MCF 10A (cell line): ENCODE measurements around the gene ANKUB1. TPM values are rescaled to one million over a fixed set of nuclear protein-coding genes. Genes with fewer than 3 reads are reported as not detected.

Experiments
- BruUV-seq: library from RNA; stranded (reverse); fragments of 400-500 nt; replicated peaks from 2 replicates; lab custom pipeline; 2021; lab: Mats Ljungman, UMichigan
- CTCF ChIA-PET: fragments of 300-600 bp; sonication (Branson Sonifier 250); formaldehyde crosslinking; extraction: SDS; loops from one replicate; lab custom pipeline; 2021; ENCODE audit warnings: antibody characterized with exemption, inconsistent platforms; lab: Yijun Ruan, JAX
- POLR2A ChIA-PET: fragments of 300-600, 350-650 bp; sonication (Branson Sonifier 250); formaldehyde crosslinking; extraction: SDS; loops from one replicate; lab custom pipeline; 2020; ENCODE audit warnings: antibody characterized with exemption, inconsistent platforms; lab: Yijun Ruan, JAX
- DNase-seq: peaks from one replicate; pipeline ENCODE4 v3.0.0-alpha.2; 2018; ENCODE audit not compliant: unreplicated experiment
- H3K27ac Mint-ChIP-seq: one replicate; pipeline ENCODE4 v1.8.0; 2022; ENCODE audit warnings: mild to moderate bottlenecking, low read depth, mixed read lengths; ENCODE audit not compliant: unreplicated experiment
- H3K27me3 Mint-ChIP-seq: one replicate; pipeline ENCODE4 v1.8.0; 2022; ENCODE audit warnings: mixed read lengths; ENCODE audit not compliant: insufficient read depth, unreplicated experiment
- H3K36me3 Mint-ChIP-seq: one replicate; pipeline ENCODE4 v1.8.0; 2022; ENCODE audit warnings: mild to moderate bottlenecking, moderate library complexity, mixed read lengths; ENCODE audit not compliant: insufficient read depth, unreplicated experiment
- H3K4me1 Mint-ChIP-seq: one replicate; pipeline ENCODE4 v1.8.0; 2022; ENCODE audit warnings: mixed read lengths; ENCODE audit not compliant: insufficient read depth, unreplicated experiment
- H3K4me3 Mint-ChIP-seq: one replicate; pipeline ENCODE4 v1.8.0; 2022; ENCODE audit warnings: mild to moderate bottlenecking, moderate library complexity, mixed read lengths; ENCODE audit not compliant: unreplicated experiment
- H3K9me3 Mint-ChIP-seq: one replicate; pipeline ENCODE4 v1.8.0; 2022; ENCODE audit warnings: mixed read lengths; ENCODE audit not compliant: unreplicated experiment
- intact Hi-C: fragments of 100-400 bp; cut with micrococcal nuclease; formaldehyde crosslinking; loops from 2 replicates; pipeline ENCODE4 v1.14.1; 2022
- total RNA-seq: library from RNA; stranded (reverse); gene quantifications from 2 replicates; pipeline ENCODE4 v1.2.3, GENCODE V29; 2022
- TF ChIP-seq, protein P1 (sequence below): fragments of 200-600 bp; IDR thresholded peaks from one replicate; pipeline ENCODE4 v1.8.0; 2022; ENCODE audit warnings: antibody characterized with exemption, mild to moderate bottlenecking; ENCODE audit not compliant: unreplicated experiment

Gene ANKUB1
- total RNA-seq, 1 experiment from 2014 or later = not detected

DNA sequence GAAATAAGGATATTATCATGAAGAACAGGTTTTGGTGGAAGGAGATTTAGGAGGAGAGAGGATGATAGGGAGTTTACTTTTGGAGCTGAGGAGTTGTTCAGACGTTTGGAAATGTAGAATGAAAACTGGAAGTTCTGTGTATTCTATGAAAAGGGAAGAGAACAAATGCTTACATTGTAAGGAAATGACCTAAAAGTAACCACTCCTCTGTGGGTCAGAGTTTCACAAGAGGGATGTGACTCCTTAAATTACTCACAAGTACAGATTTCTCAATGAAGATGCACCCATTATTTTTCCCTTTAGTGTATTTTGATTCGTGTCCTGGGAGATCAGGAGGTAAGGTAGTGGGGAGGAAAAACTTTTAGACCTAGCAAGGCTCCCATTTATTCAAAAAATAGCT, 24.6 kb upstream of the ANKUB1 start:
- TF ChIP-seq, protein P1, sequence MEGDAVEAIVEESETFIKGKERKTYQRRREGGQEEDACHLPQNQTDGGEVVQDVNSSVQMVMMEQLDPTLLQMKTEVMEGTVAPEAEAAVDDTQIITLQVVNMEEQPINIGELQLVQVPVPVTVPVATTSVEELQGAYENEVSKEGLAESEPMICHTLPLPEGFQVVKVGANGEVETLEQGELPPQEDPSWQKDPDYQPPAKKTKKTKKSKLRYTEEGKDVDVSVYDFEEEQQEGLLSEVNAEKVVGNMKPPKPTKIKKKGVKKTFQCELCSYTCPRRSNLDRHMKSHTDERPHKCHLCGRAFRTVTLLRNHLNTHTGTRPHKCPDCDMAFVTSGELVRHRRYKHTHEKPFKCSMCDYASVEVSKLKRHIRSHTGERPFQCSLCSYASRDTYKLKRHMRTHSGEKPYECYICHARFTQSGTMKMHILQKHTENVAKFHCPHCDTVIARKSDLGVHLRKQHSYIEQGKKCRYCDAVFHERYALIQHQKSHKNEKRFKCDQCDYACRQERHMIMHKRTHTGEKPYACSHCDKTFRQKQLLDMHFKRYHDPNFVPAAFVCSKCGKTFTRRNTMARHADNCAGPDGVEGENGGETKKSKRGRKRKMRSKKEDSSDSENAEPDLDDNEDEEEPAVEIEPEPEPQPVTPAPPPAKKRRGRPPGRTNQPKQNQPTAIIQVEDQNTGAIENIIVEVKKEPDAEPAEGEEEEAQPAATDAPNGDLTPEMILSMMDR = no peak
- POLR2A ChIA-PET = interaction anchor here (1.3 to 1.5 kb wide), 3 partner anchors 64 to 159 kb away, joined by 3 to 4 read pairs (median 3); partner anchors contain the start of gene WWTR1
- peaks cover 44% of the 10 kb centered on the region for H3K4me1 Mint-ChIP-seq
- H3K27me3 Mint-ChIP-seq = no peaks in the 10 kb centered on the region
- CTCF ChIA-PET = interaction anchor here (1.4 to 1.5 kb wide), 2 partner anchors 12 to 64 kb away, joined by 3 to 4 read pairs; partner anchors contain the start of gene COMMD2
- peak overlapping the region; percentile 90 for H3K27ac Mint-ChIP-seq
- no TSS peak for BruUV-seq
- DNase-seq = peak; percentile 76
- H3K36me3 Mint-ChIP-seq = no peaks in the 10 kb centered on the region
- intact Hi-C loops = no loop called here
- peak overlapping the region; percentile 15 for H3K4me3 Mint-ChIP-seq
- no peaks in the 10 kb centered on the region for H3K9me3 Mint-ChIP-seq

DNA sequence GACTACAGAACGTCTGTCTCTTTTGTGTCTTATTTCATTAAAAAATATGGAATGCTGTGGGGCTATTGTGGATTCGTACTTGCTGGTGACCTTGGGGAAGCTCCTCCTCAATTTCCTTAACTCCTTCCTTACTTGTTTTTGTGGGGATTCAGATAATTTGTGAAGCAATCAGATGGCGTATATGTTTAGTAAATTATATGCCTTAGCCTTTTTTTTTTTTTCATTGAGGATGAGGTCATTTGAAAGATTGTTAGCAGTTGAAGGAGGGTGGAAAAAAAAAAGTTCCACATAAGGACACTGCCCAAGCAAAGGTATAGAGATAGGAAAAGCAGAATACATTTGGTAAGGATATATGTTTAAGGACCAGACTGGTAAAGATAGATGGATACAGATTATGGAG, 24.0 kb upstream of the ANKUB1 start:
- no peak for DNase-seq
- CTCF ChIA-PET = interaction anchor here (0.6 to 1.5 kb wide), 4 partner anchors 11 to 254 kb away, joined by 3 to 4 read pairs (median 3); partner anchors contain the start of gene COMMD2
- H3K27ac Mint-ChIP-seq = peak overlapping the region; percentile 90
- H3K4me1 Mint-ChIP-seq = peaks cover 44% of the 10 kb centered on the region
- BruUV-seq = no TSS peak
- TF ChIP-seq, protein P1 = no peak
- H3K27me3 Mint-ChIP-seq = no peaks in the 10 kb centered on the region
- intact Hi-C loops = no loop called here
- H3K36me3 Mint-ChIP-seq = no peaks in the 10 kb centered on the region
- POLR2A ChIA-PET = interaction anchor here (0.9 to 1.4 kb wide), 4 partner anchors 15 to 158 kb away, joined by 3 to 4 read pairs (median 3); partner anchors contain the start of gene WWTR1
- peak overlapping the region; percentile 43 for H3K4me3 Mint-ChIP-seq
- H3K9me3 Mint-ChIP-seq = no peaks in the 10 kb centered on the region

DNA sequence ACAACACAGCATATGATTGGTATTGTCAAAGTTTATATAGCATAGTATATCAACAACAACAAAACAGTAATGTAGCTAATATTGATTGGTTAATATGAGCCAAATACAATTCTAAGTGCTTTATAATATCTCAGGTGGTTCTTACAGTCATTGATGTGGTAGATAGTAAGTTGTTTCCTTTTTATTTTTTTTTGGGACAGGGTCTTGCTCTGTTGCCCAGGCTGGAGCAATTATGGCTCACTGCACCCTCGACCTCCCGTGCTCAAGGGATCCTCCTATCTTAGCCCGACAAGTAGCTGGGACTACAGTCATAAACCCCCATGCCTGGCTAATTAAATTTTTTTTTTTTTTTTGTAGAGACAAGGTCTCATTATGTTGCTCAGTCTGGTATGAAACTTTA, 23.4 kb upstream of the ANKUB1 start:
- intact Hi-C loops = no loop called here
- DNase-seq = no peak
- no peaks in the 10 kb centered on the region for H3K9me3 Mint-ChIP-seq
- H3K27me3 Mint-ChIP-seq = no peaks in the 10 kb centered on the region
- TF ChIP-seq, protein P1 = no peak
- no peaks in the 10 kb centered on the region for H3K36me3 Mint-ChIP-seq
- BruUV-seq = no TSS peak
- H3K4me1 Mint-ChIP-seq = peaks cover 44% of the 10 kb centered on the region
- peak overlapping the region; percentile 43 for H3K4me3 Mint-ChIP-seq
- H3K27ac Mint-ChIP-seq = peak overlapping the region; percentile 90
- ChIA-PET CTCF (interaction anchor here (0.6 to 1.4 kb wide), 3 partner anchors 11 to 255 kb away, joined by 3 to 4 read pairs (median 3); no protein-coding TSS in a partner anchor), POLR2A (interaction anchor here (0.5 to 1.4 kb wide), 4 partner anchors 15 to 83 kb away, joined by 3 to 6 read pairs (median 4); no protein-coding TSS in a partner anchor)

DNA sequence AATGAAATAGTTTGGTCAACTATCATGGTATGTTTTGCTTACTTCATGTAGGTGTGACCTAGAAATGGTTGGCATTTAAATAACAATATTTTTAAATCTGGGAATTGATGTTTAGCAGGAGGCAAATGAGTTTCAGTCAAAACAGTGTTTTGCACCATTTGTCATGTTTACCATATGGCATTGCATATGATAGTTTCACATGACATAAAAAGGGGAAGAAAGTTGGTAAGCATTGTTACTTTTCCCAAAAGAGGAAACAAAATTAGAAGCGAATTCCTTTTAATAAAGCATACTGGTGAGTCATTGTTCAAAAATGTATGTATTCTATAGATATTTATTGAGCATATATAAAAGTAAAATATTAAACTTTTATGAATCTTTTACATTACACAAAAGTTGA, 23.0 kb upstream of the ANKUB1 start:
- BruUV-seq = no TSS peak
- no peak for DNase-seq
- TF ChIP-seq, protein P1 = no peak
- H3K9me3 Mint-ChIP-seq = no peaks in the 10 kb centered on the region
- POLR2A ChIA-PET = interaction anchor here (3.1 to 3.2 kb wide), 2 partner anchors 63 to 156 kb away, joined by 17 to 27 read pairs; partner anchors contain the start of genes COMMD2 and PFN2
- H3K27me3 Mint-ChIP-seq = no peaks in the 10 kb centered on the region
- peak overlapping the region; percentile 90 for H3K27ac Mint-ChIP-seq
- H3K4me3 Mint-ChIP-seq = peak overlapping the region; percentile 83
- peaks cover 43% of the 10 kb centered on the region for H3K4me1 Mint-ChIP-seq
- CTCF ChIA-PET = interaction anchor here (1.4 kb wide), 2 partner anchors 10 to 48 kb away, joined by 4 read pairs; no protein-coding TSS in a partner anchor
- intact Hi-C loops = no loop called here
- H3K36me3 Mint-ChIP-seq = no peaks in the 10 kb centered on the region
